IMR-90 (cell line): ENCODE results near the gene SLC50A1. TPM values are rescaled to one million over a fixed set of nuclear protein-coding genes. Genes with fewer than 3 reads are reported as not detected.

Experiments
- ATAC-seq: fragments of 200-7000 bp; cut with Tn5 transposase; 2 replicates; pipeline ENCODE4 v1.9.1; 2020; ENCODE audit warnings: low read depth, mild to moderate bottlenecking, moderate library complexity
- BruUV-seq: library from RNA; stranded (reverse); fragments of 400-500 nt; replicated peaks from 2 replicates; lab custom pipeline; 2021; lab: Mats Ljungman, UMichigan
- CTCF ChIA-PET: fragments of 300-600 bp; formaldehyde crosslinking; extraction: SDS; loops from one replicate; lab custom pipeline; 2021; ENCODE audit warnings: antibody characterized with exemption; lab: Yijun Ruan, JAX
- POLR2A ChIA-PET: fragments of 300-600 bp; sonication (Branson Sonifier 250); formaldehyde crosslinking; loops from one replicate; lab custom pipeline; 2022; ENCODE audit warnings: antibody characterized with exemption; ENCODE audit not compliant: unreplicated experiment; lab: Charles Lee
- DNase-seq: peaks from one replicate; pipeline ENCODE4 v3.0.0; 2013
- H2AFZ ChIP-seq: replicated peaks from 2 replicates; pipeline ENCODE3; 2013; ENCODE audit warnings: low read length, mild to moderate bottlenecking; ENCODE audit not compliant: poor library complexity
- H2AK5ac ChIP-seq: 2 replicates; pipeline ENCODE4 v1.6.1; 2013; ENCODE audit warnings: low read depth, low read length, inconsistent platforms
- H2AK9ac ChIP-seq: replicated peaks from 2 replicates; pipeline ENCODE3; 2013; ENCODE audit warnings: mild to moderate bottlenecking, low read depth, low read length, moderate library complexity; ENCODE audit not compliant: poor library complexity
- H2BK120ac ChIP-seq: 2 replicates; pipeline ENCODE4 v1.6.1; 2013; ENCODE audit warnings: low read depth, low read length, inconsistent platforms
- H2BK15ac ChIP-seq: 3 replicates; pipeline ENCODE4 v1.6.1; 2013; ENCODE audit warnings: low read depth, low read length, inconsistent platforms
- H2BK20ac ChIP-seq: 2 replicates; pipeline ENCODE4 v1.6.1; 2013; ENCODE audit warnings: low read depth, mild to moderate bottlenecking, inconsistent platforms, low read length, moderate library complexity
- H2BK5ac ChIP-seq: 2 replicates; pipeline ENCODE4 v1.6.1; 2013; ENCODE audit warnings: mild to moderate bottlenecking, low read depth, low read length, inconsistent platforms; ENCODE audit not compliant: poor library complexity, severe bottlenecking
- H3K14ac ChIP-seq: replicated peaks from 2 replicates; pipeline ENCODE4 v1.6.1; 2013; ENCODE audit warnings: low read depth, low read length, inconsistent platforms
- H3K18ac ChIP-seq: 2 replicates; pipeline ENCODE4 v1.6.1; 2013; ENCODE audit warnings: low read depth, low read length, control low read depth
- H3K23ac ChIP-seq: 2 replicates; pipeline ENCODE4 v1.6.1; 2013; ENCODE audit warnings: low read depth, low read length, inconsistent platforms
- H3K27ac ChIP-seq: 2 replicates; pipeline ENCODE4 v1.5.1; 2013; ENCODE audit warnings: mild to moderate bottlenecking, control low read depth, low read length; ENCODE audit not compliant: insufficient read depth
- H3K27me3 ChIP-seq: 2 replicates; pipeline ENCODE4 v1.6.1; 2013; ENCODE audit warnings: low read length; ENCODE audit not compliant: control insufficient read depth, insufficient read depth
- H3K36me3 ChIP-seq: 2 replicates; pipeline ENCODE4 v1.6.1; 2013; ENCODE audit warnings: low read length, mixed read lengths; ENCODE audit not compliant: control insufficient read depth, insufficient read depth
- H3K4ac ChIP-seq: 2 replicates; pipeline ENCODE4 v1.6.1; 2013; ENCODE audit warnings: low read depth, low read length, inconsistent platforms
- H3K4me1 ChIP-seq: 2 replicates; pipeline ENCODE4 v1.6.1; 2013; ENCODE audit warnings: low read length, mixed read lengths; ENCODE audit not compliant: control insufficient read depth, insufficient read depth
- H3K4me2 ChIP-seq: 2 replicates; pipeline ENCODE4 v1.6.1; 2013; ENCODE audit warnings: low read depth, mild to moderate bottlenecking, control low read depth, low read length, moderate library complexity
- H3K4me3 ChIP-seq: 2 replicates; pipeline ENCODE4 v1.5.1; 2013; ENCODE audit warnings: low read depth, mild to moderate bottlenecking, control low read depth, low read length, moderate library complexity; ENCODE audit not compliant: insufficient read depth
- H3K56ac ChIP-seq: 2 replicates; pipeline ENCODE4 v1.6.1; 2013; ENCODE audit warnings: low read length, inconsistent platforms; ENCODE audit not compliant: insufficient read depth; ENCODE audit errors: extremely low read depth
- H3K79me1 ChIP-seq, 2 experiments: 2 replicates each; pipeline ENCODE4 v1.6.1; 2013; ENCODE audit warnings: low read length in 2 of 2, inconsistent platforms in 1 of 2, low read depth in 1 of 2
- H3K9ac ChIP-seq: 2 replicates; pipeline ENCODE4 v1.6.1; 2013; ENCODE audit warnings: low read depth, low read length, control low read depth
- H3K9me1 ChIP-seq: 2 replicates; pipeline ENCODE4 v1.6.1; 2013; ENCODE audit warnings: low read length, inconsistent platforms; ENCODE audit not compliant: insufficient read depth
- H3K9me3 ChIP-seq: 2 replicates; pipeline ENCODE4 v1.6.1; 2013; ENCODE audit warnings: low read length; ENCODE audit not compliant: control insufficient read depth, insufficient read depth
- H4K20me1 ChIP-seq: 2 replicates; pipeline ENCODE4 v1.6.1; 2013; ENCODE audit warnings: low read length, inconsistent platforms; ENCODE audit not compliant: insufficient read depth
- H4K5ac ChIP-seq: 2 replicates; pipeline ENCODE4 v1.6.1; 2013; ENCODE audit warnings: mild to moderate bottlenecking, low read depth, low read length, control low read depth
- H4K8ac ChIP-seq, 2 experiments: 2 replicates each; pipeline ENCODE4 v1.6.1; 2013; ENCODE audit warnings: low read depth in 2 of 2, low read length in 2 of 2, control low read depth in 1 of 2, inconsistent platforms in 1 of 2
- H4K91ac ChIP-seq: 2 replicates; pipeline ENCODE4 v1.6.1; 2013; ENCODE audit warnings: low read depth, low read length, inconsistent platforms; ENCODE audit not compliant: insufficient read depth
- CEBPB ChIP-seq: IDR thresholded peaks from 2 replicates; pipeline ENCODE4 v1.6.1; 2012; ENCODE audit warnings: low read depth, low read length, improper control_type of control experiment
- MAZ ChIP-seq: IDR thresholded peaks from 2 replicates; pipeline ENCODE4 v1.6.1; 2012; ENCODE audit warnings: low read depth, mild to moderate bottlenecking, low read length, improper control_type of control experiment, moderate library complexity, borderline replicate concordance
- POLR2A ChIP-seq: IDR thresholded peaks from 2 replicates; pipeline ENCODE4 v1.6.1; 2012; ENCODE audit warnings: mild to moderate bottlenecking, low read depth, low read length
- RAD21 ChIP-seq: IDR thresholded peaks from 2 replicates; pipeline ENCODE4 v1.6.1; 2012; ENCODE audit warnings: low read length, improper control_type of control experiment
- RFX5 ChIP-seq: IDR thresholded peaks from 2 replicates; pipeline ENCODE4 v1.8.0; 2012; ENCODE audit warnings: low read depth, mild to moderate bottlenecking, low read length, moderate library complexity
- SMC3 ChIP-seq: fragments of 150-350 bp; IDR thresholded peaks from 2 replicates; pipeline ENCODE4 v1.6.1; 2016; ENCODE audit warnings: low read depth, mild to moderate bottlenecking, antibody characterized with exemption, low read length, moderate library complexity
- WGBS, 2 experiments: methylation state at CpG; one replicate each; pipeline versions ENCODE4 v1.1.5 to v1.1.7; 2013; ENCODE audit warnings: missing lambda C conversion rate in 2 of 2; ENCODE audit not compliant: insufficient read length in 1 of 2; ENCODE audit errors: extremely low coverage in 2 of 2; 5-methylcytosine and 5-hydroxymethylcytosine counted together
- dilution Hi-C: fragments of 300-500 bp; cut with HindIII; formaldehyde crosslinking; loops from one replicate; pipeline ENCODE4 v1.14.3; 2018; ENCODE audit warnings: low sequenced_read_pairs; ENCODE audit not compliant: unreplicated experiment
- in situ Hi-C: fragments of 300-500 bp; cut with MboI; formaldehyde crosslinking; loops from 3 replicates; pipeline ENCODE4 v1.14.3; 2019; ENCODE audit warnings: low sequenced_read_pairs, inconsistent platforms, mixed read lengths
- intact Hi-C: fragments of 100-400 bp; cut with micrococcal nuclease; formaldehyde crosslinking; loops from 2 replicates; pipeline ENCODE4 v1.10.0; 2022
- polyA plus RNA-seq, 3 experiments: library from polyadenylated mRNA; depleted of rRNA; stranded (reverse); fragments of >200 nt; gene quantifications; 2 replicates each; pipeline ENCODE4 v1.2.3, GENCODE V29; 2012; ENCODE audit warnings: low replicate concordance in 1 of 3
- total RNA-seq: library from RNA; depleted of rRNA; stranded (reverse); fragments of >200 nt; gene quantifications from 2 replicates; pipeline ENCODE4 v1.2.3, GENCODE V29; 2012

The SLC50A1 gene
- total and polyA plus RNA-seq, 2 of the 4 experiments (the other 2 are of a cell fraction), result 20.6 to 20.8 TPM

DNA sequence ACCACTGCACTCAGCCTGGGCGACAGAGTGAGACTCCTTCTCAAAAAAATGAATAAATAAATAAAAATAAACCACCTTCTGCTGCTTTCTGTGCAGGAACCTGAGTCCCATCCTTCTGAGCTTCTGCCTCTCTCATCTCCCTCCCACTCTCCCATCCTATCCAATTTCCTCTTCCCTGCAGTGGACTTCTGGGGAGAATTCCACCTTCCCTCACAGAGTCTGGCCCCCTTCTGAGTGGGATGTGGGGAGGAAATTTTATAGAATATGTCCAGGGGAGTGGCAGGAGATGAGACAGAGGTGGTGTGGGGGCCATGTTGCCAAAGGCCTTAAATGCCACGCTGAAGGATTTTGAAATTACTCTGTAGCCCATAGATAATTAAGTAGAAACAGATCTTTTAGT lies 13.3 kb upstream of the SLC50A1 start:
- ATAC-seq (no peak), DNase-seq (no peak)
- H2BK15ac ChIP-seq, result no peak overlapping the region
- H3K9ac ChIP-seq, result no peak overlapping the region
- no peak overlapping the region for H3K4me2 ChIP-seq
- in situ Hi-C loops (no loop called here), intact Hi-C loops (no loop called here), dilution Hi-C loops (no loop called here)
- H3K27ac ChIP-seq, result no peak overlapping the region
- H2BK120ac ChIP-seq, result no peak overlapping the region
- no peak overlapping the region for H3K4me3 ChIP-seq
- H2AK9ac ChIP-seq, result no peak overlapping the region
- peaks cover 58% of the 10 kb centered on the region for H3K27me3 ChIP-seq
- no peak overlapping the region for H2AFZ ChIP-seq
- H3K9me3 ChIP-seq, result no peaks in the 10 kb centered on the region
- POLR2A ChIA-PET, result no interaction called here
- H4K91ac ChIP-seq, result no peak overlapping the region
- no CpG with 5 or more reads among the region's 2 CpGs for WGBS, 2 experiments
- no peaks in the 10 kb centered on the region for H3K9me1 ChIP-seq
- no peak overlapping the region for H2AK5ac ChIP-seq
- peaks cover 2% of the 10 kb centered on the region for H4K20me1 ChIP-seq
- no peak overlapping the region for H2BK20ac ChIP-seq
- H3K23ac ChIP-seq, result no peak overlapping the region
- H3K4ac ChIP-seq, result no peak overlapping the region
- H3K36me3 ChIP-seq, result no peaks in the 10 kb centered on the region
- CTCF ChIA-PET, result no interaction called here
- H3K79me1 ChIP-seq, result no peaks in the 10 kb centered on the region
- no peak overlapping the region for H3K18ac ChIP-seq
- no peak overlapping the region for H3K14ac ChIP-seq
- H4K5ac ChIP-seq, result no peak overlapping the region
- no TSS peak for BruUV-seq
- no peak for TF ChIP-seq RAD21
- TF ChIP-seq POLR2A, result no peak
- TF ChIP-seq MAZ, result no peak
- TF ChIP-seq RFX5, result no peak
- TF ChIP-seq SMC3, result no peak
- no peak for TF ChIP-seq CEBPB
- H3K56ac ChIP-seq, result no peak overlapping the region
- H4K8ac ChIP-seq, result no peak overlapping the region
- H3K4me1 ChIP-seq, result peaks cover 9% of the 10 kb centered on the region
- no peak overlapping the region for H2BK5ac ChIP-seq
